ENCODE results near the gene ATP6V1F.

DNA sequence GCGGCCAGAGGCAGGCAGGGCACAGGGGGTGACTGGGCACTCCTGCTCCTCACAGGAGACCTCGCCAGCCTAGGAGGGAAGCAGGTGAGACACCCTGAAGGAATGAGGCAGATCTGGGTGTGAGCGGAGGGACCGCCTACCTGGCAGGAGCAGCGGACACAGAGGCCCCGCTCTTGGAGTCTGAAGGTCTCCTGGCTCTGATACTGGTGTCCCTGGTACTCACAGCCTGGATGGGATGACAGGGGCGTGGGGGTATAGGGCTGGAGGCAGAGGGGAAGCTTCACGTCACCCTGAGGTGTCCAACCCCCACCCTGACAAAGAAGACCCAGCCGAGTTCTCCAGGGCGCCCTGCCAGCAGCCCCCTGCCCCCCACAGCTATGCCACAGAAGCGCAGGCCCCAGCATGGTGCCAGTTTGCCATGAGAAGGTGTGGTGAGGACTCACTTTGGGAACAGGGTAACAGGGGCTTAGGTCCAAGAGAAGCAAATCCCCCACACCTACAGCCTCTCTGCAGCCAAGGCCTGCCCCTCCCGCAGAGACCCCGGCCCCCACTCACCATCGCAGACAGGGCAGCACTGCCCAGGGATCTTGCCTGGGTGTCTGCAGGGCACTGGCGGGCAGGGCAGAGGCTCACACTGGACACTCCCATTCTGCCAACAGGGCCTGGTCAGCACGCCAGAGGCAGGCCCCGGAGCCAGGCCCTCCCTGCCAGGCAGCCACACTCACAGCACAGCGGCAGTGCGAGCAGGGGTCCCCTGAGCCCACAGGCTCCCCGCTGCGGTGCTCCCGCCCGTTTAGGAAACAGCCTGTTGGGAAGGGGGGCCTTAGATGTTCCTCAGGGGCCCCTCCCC, 30.8 kb downstream of the ATP6V1F start:
- TF ChIP-seq POLR2A (IDR thresholded peaks at IDR 0.05) (no peak), POLR2AphosphoS5 (IDR thresholded peaks at IDR 0.05) (peak in 2 of 3 donors; percentile 18 to 32)
- TF ChIP-seq, protein P1, sequence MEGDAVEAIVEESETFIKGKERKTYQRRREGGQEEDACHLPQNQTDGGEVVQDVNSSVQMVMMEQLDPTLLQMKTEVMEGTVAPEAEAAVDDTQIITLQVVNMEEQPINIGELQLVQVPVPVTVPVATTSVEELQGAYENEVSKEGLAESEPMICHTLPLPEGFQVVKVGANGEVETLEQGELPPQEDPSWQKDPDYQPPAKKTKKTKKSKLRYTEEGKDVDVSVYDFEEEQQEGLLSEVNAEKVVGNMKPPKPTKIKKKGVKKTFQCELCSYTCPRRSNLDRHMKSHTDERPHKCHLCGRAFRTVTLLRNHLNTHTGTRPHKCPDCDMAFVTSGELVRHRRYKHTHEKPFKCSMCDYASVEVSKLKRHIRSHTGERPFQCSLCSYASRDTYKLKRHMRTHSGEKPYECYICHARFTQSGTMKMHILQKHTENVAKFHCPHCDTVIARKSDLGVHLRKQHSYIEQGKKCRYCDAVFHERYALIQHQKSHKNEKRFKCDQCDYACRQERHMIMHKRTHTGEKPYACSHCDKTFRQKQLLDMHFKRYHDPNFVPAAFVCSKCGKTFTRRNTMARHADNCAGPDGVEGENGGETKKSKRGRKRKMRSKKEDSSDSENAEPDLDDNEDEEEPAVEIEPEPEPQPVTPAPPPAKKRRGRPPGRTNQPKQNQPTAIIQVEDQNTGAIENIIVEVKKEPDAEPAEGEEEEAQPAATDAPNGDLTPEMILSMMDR (IDR thresholded peaks at IDR 0.05), result no peak

Measured in stomach (tissue), 4 donors.